ENCODE data around the gene ARHGAP18. TPM values are rescaled to one million over a fixed set of nuclear protein-coding genes. Genes with fewer than 3 reads are reported as not detected.

ARHGAP18 gene
- total RNA-seq, 5 donors from 2014 or later (not counting 1 experiment from before 2014, with no cell fraction given) = 3.6 to 4.3 (median 4.0) TPM

- no peaks in the 10 kb centered on the region for H3K36me3 ChIP-seq (ENCODE audit: control insufficient read depth in 2 of 2, extremely low read depth in 1 of 2, insufficient read depth in 1 of 2, low read length in 1 of 2)
- H3K9me3 ChIP-seq = no peaks in the 10 kb centered on the region
- no peaks in the 10 kb centered on the region for H3K27me3 ChIP-seq (replicated peaks in 1 of 2; ENCODE audit: control insufficient read depth in 2 of 2, extremely low read depth in 1 of 2, insufficient read depth in 2 of 2, low read length in 1 of 2)
- H3K4me3 ChIP-seq (ENCODE audit: control insufficient read depth in 1 of 2, extremely low read depth in 1 of 2, low read length in 1 of 2) = no peak overlapping the region
- H3K4me1 ChIP-seq (ENCODE audit: control insufficient read depth in 1 of 2, extremely low read depth in 1 of 2, insufficient read depth in 2 of 2, low read length in 2 of 2) = peaks cover 0 to 9% of the 10 kb centered on the region in 2 experiments
- Mint-ChIP-seq H3K4me1 (peaks cover 21 to 24% (median 23%) of the 10 kb centered on the region in 3 donors), H3K4me3 (no peak overlapping the region), H3K27ac (no peak overlapping the region), H3K36me3 (no peaks in the 10 kb centered on the region), H3K9me3 (no peaks in the 10 kb centered on the region), H3K27me3 (peaks cover 0 to 3% of the 10 kb centered on the region in 2 donors)
- ATAC-seq (replicated peaks in 1 of 4) (no peak), DNase-seq (peak in 1 of 35 experiments; percentile 17)
- ChIA-PET POLR2A (no interaction called here), CTCF (interaction anchor here (0.6 to 1.1 kb wide), 6 partner anchors 14 to 116 kb away, joined by 3 to 6 read pairs (median 3); no protein-coding TSS in a partner anchor)
- no CpG with 5 or more reads among the region's 4 CpGs for WGBS (ENCODE audit: insufficient coverage)
- H3K27ac ChIP-seq (ENCODE audit: low read length) = no peak overlapping the region
These were observed 3.9 kb upstream of the ARHGAP18 start for GRCh38 chr6:129713806-129714333.

- Histone ChIP-seq H3K4me3 (ENCODE audit: control insufficient read depth in 1 of 2, extremely low read depth in 1 of 2, low read length in 1 of 2) (no peak overlapping the region), H3K27ac (ENCODE audit: low read length) (no peak overlapping the region), H3K27me3 (replicated peaks in 1 of 2; ENCODE audit: control insufficient read depth in 2 of 2, extremely low read depth in 1 of 2, insufficient read depth in 2 of 2, low read length in 1 of 2) (no peaks in the 10 kb centered on the region), H3K4me1 (ENCODE audit: control insufficient read depth in 1 of 2, extremely low read depth in 1 of 2, insufficient read depth in 2 of 2, low read length in 2 of 2) (peaks cover 0 to 22% of the 10 kb centered on the region in 2 experiments), H3K36me3 (ENCODE audit: control insufficient read depth in 2 of 2, extremely low read depth in 1 of 2, insufficient read depth in 1 of 2, low read length in 1 of 2) (peaks cover 0 to under 1% of the 10 kb centered on the region in 2 donors), H3K9me3 (no peaks in the 10 kb centered on the region)
- no peaks in the 10 kb centered on the region for H3K9me3 Mint-ChIP-seq
- no peak overlapping the region for H3K27ac Mint-ChIP-seq
- ChIA-PET CTCF (interaction anchor here (0.7 to 1.2 kb wide), 3 partner anchors 37 to 1744 kb away, joined by 3 to 4 read pairs (median 3); no protein-coding TSS in a partner anchor), POLR2A (interaction anchor here in 1 of 2 donors (0.7 kb wide), 1 partner anchor 52 kb away, joined by 3 read pairs; no protein-coding TSS in a partner anchor)
- ATAC-seq (replicated peaks in 1 of 4) = no peak
- no CpG with 5 or more reads among the region's 2 CpGs for WGBS (ENCODE audit: insufficient coverage)
- DNase-seq = no peak
- H3K27me3 Mint-ChIP-seq = peaks cover 0 to 3% of the 10 kb centered on the region in 2 donors
- no peaks in the 10 kb centered on the region for H3K36me3 Mint-ChIP-seq
- peak overlapping the region; percentile 34 to 91 (median 82) for H3K4me3 Mint-ChIP-seq
- peaks cover 33 to 36% (median 34%) of the 10 kb centered on the region in 3 donors for H3K4me1 Mint-ChIP-seq
These were observed 1.3 kb upstream of the ARHGAP18 start for GRCh38 chr6:129711271-129711631.

GRCh38 chr6:129710450-129711270 lies 683 bp upstream of the ARHGAP18 start:
- H3K27me3 ChIP-seq (replicated peaks in 1 of 2; ENCODE audit: control insufficient read depth in 2 of 2, extremely low read depth in 1 of 2, insufficient read depth in 2 of 2, low read length in 1 of 2) = no peaks in the 10 kb centered on the region
- peaks cover 0 to 22% of the 10 kb centered on the region in 2 experiments for H3K4me1 ChIP-seq (ENCODE audit: control insufficient read depth in 1 of 2, extremely low read depth in 1 of 2, insufficient read depth in 2 of 2, low read length in 2 of 2)
- ChIA-PET POLR2A (interaction anchor here in 1 of 2 donors (0.7 kb wide), 1 partner anchor 51 kb away, joined by 3 read pairs; no protein-coding TSS in a partner anchor), CTCF (interaction anchor here (0.7 to 2.2 kb wide), 9 partner anchors 9 to 1135 kb away, joined by 3 to 10 read pairs (median 4); no protein-coding TSS in a partner anchor)
- Mint-ChIP-seq H3K36me3 (no peaks in the 10 kb centered on the region), H3K27ac (peak overlapping the region in 1 of 2 donors; percentile 89), H3K4me1 (peaks cover 33 to 36% (median 34%) of the 10 kb centered on the region in 3 donors), H3K4me3 (peak overlapping the region; percentile 82 to 91 (median 87)), H3K27me3 (peaks cover 0 to 3% of the 10 kb centered on the region in 2 donors), H3K9me3 (no peaks in the 10 kb centered on the region)
- peaks cover 0 to 2% of the 10 kb centered on the region in 2 donors for H3K36me3 ChIP-seq (ENCODE audit: control insufficient read depth in 2 of 2, extremely low read depth in 1 of 2, insufficient read depth in 1 of 2, low read length in 1 of 2)
- peak overlapping the region; percentile 59 to 82 for H3K4me3 ChIP-seq (ENCODE audit: control insufficient read depth in 1 of 2, extremely low read depth in 1 of 2, low read length in 1 of 2)
- no peak for ATAC-seq (replicated peaks in 1 of 4)
- DNase-seq = no peak
- no peak overlapping the region for H3K27ac ChIP-seq (ENCODE audit: low read length)
- 89% methylated on average over 8 of the region's 14 CpGs for whole genome bisulfite sequencing (ENCODE audit: insufficient coverage)
- no peaks in the 10 kb centered on the region for H3K9me3 ChIP-seq

GRCh38 chr6:129709196-129709768 lies 695 bp downstream of the ARHGAP18 start:
- ChIA-PET POLR2A (interaction anchor here in 1 of 2 donors (0.6 to 0.7 kb wide), 2 partner anchors 9 to 26 kb away, joined by 3 to 4 read pairs; no protein-coding TSS in a partner anchor), CTCF (interaction anchor here (0.6 to 2.2 kb wide), 12 partner anchors 10 to 134 kb away, joined by 3 to 10 read pairs (median 4); no protein-coding TSS in a partner anchor)
- peaks cover 0 to 3% of the 10 kb centered on the region in 2 donors for H3K27me3 Mint-ChIP-seq
- peak overlapping the region; percentile 86 to 89 for H3K27ac Mint-ChIP-seq
- peak overlapping the region; percentile 59 to 82 for H3K4me3 ChIP-seq (ENCODE audit: control insufficient read depth in 1 of 2, extremely low read depth in 1 of 2, low read length in 1 of 2)
- peaks cover 0 to 22% of the 10 kb centered on the region in 2 experiments for H3K4me1 ChIP-seq (ENCODE audit: control insufficient read depth in 1 of 2, extremely low read depth in 1 of 2, insufficient read depth in 2 of 2, low read length in 2 of 2)
- peak overlapping the region; percentile 82 to 91 (median 87) for H3K4me3 Mint-ChIP-seq
- no CpG with 5 or more reads among the region's 2 CpGs for WGBS (ENCODE audit: insufficient coverage)
- no peaks in the 10 kb centered on the region for H3K9me3 Mint-ChIP-seq
- no peaks in the 10 kb centered on the region for H3K36me3 Mint-ChIP-seq
- H3K9me3 ChIP-seq = no peaks in the 10 kb centered on the region
- DNase-seq (no peak), ATAC-seq (replicated peaks in 1 of 4) (peak; percentile 13 to 16 (median 14))
- peaks cover 0 to 2% of the 10 kb centered on the region in 2 donors for H3K36me3 ChIP-seq (ENCODE audit: control insufficient read depth in 2 of 2, extremely low read depth in 1 of 2, insufficient read depth in 1 of 2, low read length in 1 of 2)
- peak overlapping the region; percentile 35 for H3K27ac ChIP-seq (ENCODE audit: low read length)
- no peaks in the 10 kb centered on the region for H3K27me3 ChIP-seq (replicated peaks in 1 of 2; ENCODE audit: control insufficient read depth in 2 of 2, extremely low read depth in 1 of 2, insufficient read depth in 2 of 2, low read length in 1 of 2)
- peaks cover 33 to 44% (median 34%) of the 10 kb centered on the region in 3 donors for H3K4me1 Mint-ChIP-seq

GRCh38 chr6:129708496-129709195 lies 1.3 kb downstream of the ARHGAP18 start:
- ChIA-PET CTCF (interaction anchor here (0.6 to 2.2 kb wide), 5 partner anchors 33 to 160 kb away, joined by 3 to 10 read pairs (median 4); no protein-coding TSS in a partner anchor), POLR2A (interaction anchor here in 1 of 2 donors (0.6 kb wide), 2 partner anchors 8 to 273 kb away, joined by 4 read pairs; no protein-coding TSS in a partner anchor)
- peaks cover 28 to 39% (median 34%) of the 10 kb centered on the region in 3 donors for H3K4me1 Mint-ChIP-seq
- H3K4me3 Mint-ChIP-seq = peak overlapping the region; percentile 82 to 91 (median 87)
- Histone ChIP-seq H3K4me1 (ENCODE audit: control insufficient read depth in 1 of 2, extremely low read depth in 1 of 2, insufficient read depth in 2 of 2, low read length in 2 of 2) (peaks cover 0 to 22% of the 10 kb centered on the region in 2 experiments), H3K36me3 (ENCODE audit: control insufficient read depth in 2 of 2, extremely low read depth in 1 of 2, insufficient read depth in 1 of 2, low read length in 1 of 2) (peaks cover 0 to 2% of the 10 kb centered on the region in 2 donors), H3K27ac (ENCODE audit: low read length) (no peak overlapping the region), H3K4me3 (ENCODE audit: control insufficient read depth in 1 of 2, extremely low read depth in 1 of 2, low read length in 1 of 2) (no peak overlapping the region), H3K9me3 (no peaks in the 10 kb centered on the region), H3K27me3 (replicated peaks in 1 of 2; ENCODE audit: control insufficient read depth in 2 of 2, extremely low read depth in 1 of 2, insufficient read depth in 2 of 2, low read length in 1 of 2) (no peaks in the 10 kb centered on the region)
- no peaks in the 10 kb centered on the region for H3K36me3 Mint-ChIP-seq
- DNase-seq (no peak), ATAC-seq (replicated peaks in 1 of 4) (no peak)
- no peaks in the 10 kb centered on the region for H3K9me3 Mint-ChIP-seq
- no CpG with 5 or more reads among the region's 4 CpGs for WGBS (ENCODE audit: insufficient coverage)
- H3K27ac Mint-ChIP-seq = no peak overlapping the region
- H3K27me3 Mint-ChIP-seq = peaks cover 0 to 3% of the 10 kb centered on the region in 2 donors
